Kidney (tissue), 14 donors: ENCODE data around the gene IGSF8. TPM values are rescaled to one million over a fixed set of nuclear protein-coding genes. Genes with fewer than 3 reads are reported as not detected.

Experiments used
- DNase-seq, 5 donors: peaks; one replicate each; pipeline ENCODE4 v3.0.0-alpha.2; 2013 to 2020
- FAIRE-seq: peaks from 2 replicates; lab custom pipeline; 2012; peaks lifted over from hg19 to GRCh38; lab: Jason Lieb, UNC
- H3K27ac ChIP-seq, 2 donors: one replicate each; pipeline ENCODE4 v1.7.0; 2013; ENCODE audit warnings: low read depth in 2 of 2, low read length in 2 of 2, inconsistent platforms in 1 of 2
- H3K27me3 ChIP-seq: one replicate; pipeline ENCODE4 v1.7.1; 2013; ENCODE audit warnings: low read length, inconsistent platforms; ENCODE audit not compliant: control insufficient read depth, insufficient read depth
- H3K36me3 ChIP-seq, 3 donors: one replicate each; pipeline versions ENCODE4 v1.7.0 to v1.7.1; 2013; ENCODE audit warnings: low read length in 3 of 3, control low read depth in 1 of 3, inconsistent platforms in 1 of 3; ENCODE audit not compliant: insufficient read depth in 3 of 3, control insufficient read depth in 2 of 3
- H3K4me1 ChIP-seq, 3 donors: one replicate each; pipeline versions ENCODE4 v1.7.0 to v1.7.1; 2013; ENCODE audit warnings: low read length in 3 of 3, inconsistent platforms in 1 of 3, low read depth in 1 of 3; ENCODE audit not compliant: control insufficient read depth in 2 of 3, insufficient read depth in 2 of 3
- H3K4me3 ChIP-seq, 3 donors: one replicate each; pipeline versions ENCODE4 v1.7.0 to v1.8.1; 2013; ENCODE audit warnings: low read length in 3 of 3, control low read depth in 1 of 3, inconsistent platforms in 1 of 3
- H3K9ac ChIP-seq, 3 donors: one replicate each; pipeline versions ENCODE4 v1.7.0 to v1.7.1; 2013; ENCODE audit warnings: low read length in 3 of 3, control low read depth in 1 of 3, inconsistent platforms in 1 of 3
- H3K9me3 ChIP-seq, 3 donors: one replicate each; pipeline versions ENCODE4 v1.7.0 to v1.7.1; 2013; ENCODE audit warnings: low read length in 3 of 3, control low read depth in 1 of 3, inconsistent platforms in 1 of 3; ENCODE audit not compliant: control insufficient read depth in 2 of 3, insufficient read depth in 1 of 3
- intact Hi-C: fragments of 100-400 bp; cut with DNase I; formaldehyde crosslinking; loops from one replicate; pipeline ENCODE4 v1.11.1; 2022
- polyA plus RNA-seq: library from polyadenylated mRNA; stranded (reverse); fragments of 350-450 nt; fragmentation: Illumina TruSeq; extraction: RNeasy Lipid Tissue Mini Kit (QIAGEN cat#74804); gene quantifications from one replicate; pipeline ENCODE4 v1.2.3, GENCODE V29; 2014; ENCODE audit warnings: low read depth, low replicate concordance; ENCODE audit not compliant: insufficient read depth
- total RNA-seq: library from RNA; stranded (reverse); fragmentation: NEBNext Ultra II Directional; extraction: Animal tissue kit (Norgen Biotek cat#: 25700); gene quantifications from one replicate; pipeline ENCODE4 v1.2.1, GENCODE V29; 2021
- TF ChIP-seq, protein P1 (sequence below): IDR thresholded peaks from 3 replicates; pipeline ENCODE4 v1.5.1; 2012; ENCODE audit warnings: mild to moderate bottlenecking, moderate library complexity, borderline replicate concordance; ENCODE audit not compliant: insufficient read depth; ENCODE audit errors: extremely low read depth
- donor health status: control.
- donor health status: control.
- donor health status: control.
- donor health status: control.
- donor health status: control.
- donor health status: DM: yes; HTN: yes; CAD: no.
- donor health status: Normal renal cell carcinoma (clear cell type).

IGSF8 gene
- total and polyA plus RNA-seq, 2 donors from 2014 or later: 40.9 to 47.0 TPM

DNA sequence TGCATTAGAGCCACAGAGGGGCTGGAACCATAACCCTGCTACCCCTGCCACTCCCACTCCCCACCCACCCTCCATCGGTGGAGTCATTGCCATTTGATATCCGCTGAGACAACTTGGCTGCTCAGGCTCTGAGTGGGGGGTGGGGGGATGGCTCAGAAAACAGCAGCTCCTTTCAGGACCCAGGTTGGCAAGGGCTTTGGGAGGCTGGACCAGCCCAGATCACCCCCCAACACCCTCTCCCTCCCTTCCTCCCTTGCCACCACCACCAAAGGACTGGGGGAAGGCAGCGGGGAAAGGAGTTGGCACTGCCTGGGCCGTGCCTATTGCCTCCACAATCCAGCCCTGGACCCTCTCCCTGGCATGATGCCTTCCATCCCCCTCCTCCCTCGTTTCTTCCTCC, 30.2 kb downstream of the IGSF8 start:
- no peaks in the 10 kb centered on the region for H3K27me3 ChIP-seq
- DNase-seq: peak in 3 of 5 donors; percentile 49 to 61 (median 52)
- no peaks in the 10 kb centered on the region for H3K9me3 ChIP-seq
- H3K4me1 ChIP-seq: peaks cover 0 to 11% (median 0%) of the 10 kb centered on the region in 3 donors
- intact Hi-C loops: no loop called here
- peak overlapping the region in 1 of 3 donors; percentile 49 for H3K4me3 ChIP-seq
- peak overlapping the region; percentile 16 to 50 for H3K27ac ChIP-seq
- FAIRE-seq: no peak
- H3K9ac ChIP-seq: peak overlapping the region in 1 of 3 donors; percentile 10
- no peaks in the 10 kb centered on the region for H3K36me3 ChIP-seq
- TF ChIP-seq, protein P1, sequence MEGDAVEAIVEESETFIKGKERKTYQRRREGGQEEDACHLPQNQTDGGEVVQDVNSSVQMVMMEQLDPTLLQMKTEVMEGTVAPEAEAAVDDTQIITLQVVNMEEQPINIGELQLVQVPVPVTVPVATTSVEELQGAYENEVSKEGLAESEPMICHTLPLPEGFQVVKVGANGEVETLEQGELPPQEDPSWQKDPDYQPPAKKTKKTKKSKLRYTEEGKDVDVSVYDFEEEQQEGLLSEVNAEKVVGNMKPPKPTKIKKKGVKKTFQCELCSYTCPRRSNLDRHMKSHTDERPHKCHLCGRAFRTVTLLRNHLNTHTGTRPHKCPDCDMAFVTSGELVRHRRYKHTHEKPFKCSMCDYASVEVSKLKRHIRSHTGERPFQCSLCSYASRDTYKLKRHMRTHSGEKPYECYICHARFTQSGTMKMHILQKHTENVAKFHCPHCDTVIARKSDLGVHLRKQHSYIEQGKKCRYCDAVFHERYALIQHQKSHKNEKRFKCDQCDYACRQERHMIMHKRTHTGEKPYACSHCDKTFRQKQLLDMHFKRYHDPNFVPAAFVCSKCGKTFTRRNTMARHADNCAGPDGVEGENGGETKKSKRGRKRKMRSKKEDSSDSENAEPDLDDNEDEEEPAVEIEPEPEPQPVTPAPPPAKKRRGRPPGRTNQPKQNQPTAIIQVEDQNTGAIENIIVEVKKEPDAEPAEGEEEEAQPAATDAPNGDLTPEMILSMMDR: no peak

DNA sequence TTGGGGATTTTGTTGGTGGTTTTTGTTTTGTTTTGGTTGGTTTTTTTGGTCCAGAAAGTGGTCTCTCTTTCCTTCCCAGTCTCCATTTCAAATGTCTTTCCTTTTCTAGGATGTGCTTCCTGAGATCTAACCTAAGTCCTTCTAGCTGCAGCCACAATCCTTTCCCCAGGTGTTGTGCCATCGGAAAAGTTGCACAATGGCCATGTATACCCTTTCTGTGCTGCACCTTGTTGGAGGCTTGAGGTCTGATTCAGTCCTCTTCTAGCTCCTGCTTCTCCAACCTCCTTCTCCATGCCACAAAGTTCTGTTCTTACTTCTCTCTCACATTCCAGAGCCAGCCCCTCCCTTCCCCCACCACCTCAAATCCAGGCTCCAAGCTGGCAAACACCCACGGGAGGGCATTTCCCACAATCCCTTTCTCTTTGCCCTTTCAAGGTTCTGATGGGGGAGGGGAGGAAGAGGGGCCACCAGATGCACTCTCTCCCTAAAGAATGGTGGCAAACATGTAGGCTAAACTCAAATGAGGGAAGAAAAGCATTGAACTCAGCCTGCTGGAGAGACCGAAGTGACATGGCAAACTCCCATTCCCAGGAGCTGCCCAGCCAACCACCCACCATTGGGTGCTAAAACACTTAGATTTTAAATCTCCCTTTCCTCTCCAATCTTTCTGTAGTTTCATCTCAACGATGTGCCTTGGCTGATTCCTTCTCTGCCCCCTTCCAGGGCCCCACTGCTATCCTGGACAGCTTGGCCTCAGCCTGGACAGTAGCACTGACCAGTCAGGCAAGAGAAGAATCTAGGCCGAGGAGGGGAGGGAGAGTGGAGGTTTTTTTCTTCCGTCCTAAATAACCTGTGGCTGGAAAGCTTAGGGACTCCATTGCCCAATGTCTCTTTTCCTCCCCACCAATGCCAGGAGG, 31.3 kb downstream of the IGSF8 start:
- TF ChIP-seq, protein P1: no peak
- Histone ChIP-seq H3K36me3 (no peaks in the 10 kb centered on the region), H3K9me3 (no peaks in the 10 kb centered on the region), H3K27me3 (no peaks in the 10 kb centered on the region), H3K27ac (peak overlapping the region in 1 of 2 donors; percentile 74), H3K4me1 (peaks cover 0 to 11% (median 0%) of the 10 kb centered on the region in 3 donors), H3K4me3 (peak overlapping the region in 1 of 3 donors; percentile 49), H3K9ac (no peak overlapping the region)
- DNase-seq (peak in 1 of 5 donors; percentile 51), FAIRE-seq (no peak)
- intact Hi-C loops: no loop called here

DNA sequence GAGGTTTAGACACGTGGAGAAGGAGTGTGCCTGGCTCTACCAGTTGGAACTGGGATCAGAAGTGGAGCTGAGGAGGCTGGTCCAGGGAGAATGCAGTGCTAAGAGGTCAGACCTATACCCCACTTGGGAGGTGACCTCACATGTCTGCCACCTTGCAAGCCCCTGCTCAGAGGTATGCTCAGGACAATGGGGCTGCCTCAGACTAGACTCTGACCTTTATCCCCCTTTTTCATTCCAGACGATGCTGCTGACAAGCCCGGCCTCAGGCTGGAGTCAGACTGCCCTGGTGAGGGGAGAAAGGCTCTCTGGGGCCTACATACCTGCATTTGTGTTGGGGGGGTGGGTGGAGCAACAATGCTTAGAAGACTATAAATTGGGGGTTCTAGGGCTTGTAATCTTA, 33.7 kb downstream of the IGSF8 start:
- TF ChIP-seq, protein P1: no peak
- H3K4me1 ChIP-seq: peaks cover 0 to 17% (median 4%) of the 10 kb centered on the region in 3 donors
- H3K27me3 ChIP-seq: no peaks in the 10 kb centered on the region
- no peak overlapping the region for H3K9ac ChIP-seq
- DNase-seq (peak in 1 of 5 donors; percentile 8), FAIRE-seq (no peak)
- no peaks in the 10 kb centered on the region for H3K9me3 ChIP-seq
- H3K36me3 ChIP-seq: no peaks in the 10 kb centered on the region
- intact Hi-C loops: no loop called here
- peak overlapping the region in 1 of 2 donors; percentile 12 for H3K27ac ChIP-seq
- H3K4me3 ChIP-seq: no peak overlapping the region
